HG03457 (cell line): ENCODE results near the gene SPRR2G.
"Not testable (repeated sequence)": the region's sequence is repeated elsewhere in the genome, so short reads cannot be mapped to it uniquely, and the experiment has no call there.

Experiments used
- ATAC-seq: cut with Tn5 transposase; IDR thresholded peaks from one replicate; pipeline ENCODE4 v1.9.1; 2021; ENCODE audit warnings: moderate number of reproducible peaks; ENCODE audit not compliant: unreplicated experiment

The SPRR2G gene

DNA sequence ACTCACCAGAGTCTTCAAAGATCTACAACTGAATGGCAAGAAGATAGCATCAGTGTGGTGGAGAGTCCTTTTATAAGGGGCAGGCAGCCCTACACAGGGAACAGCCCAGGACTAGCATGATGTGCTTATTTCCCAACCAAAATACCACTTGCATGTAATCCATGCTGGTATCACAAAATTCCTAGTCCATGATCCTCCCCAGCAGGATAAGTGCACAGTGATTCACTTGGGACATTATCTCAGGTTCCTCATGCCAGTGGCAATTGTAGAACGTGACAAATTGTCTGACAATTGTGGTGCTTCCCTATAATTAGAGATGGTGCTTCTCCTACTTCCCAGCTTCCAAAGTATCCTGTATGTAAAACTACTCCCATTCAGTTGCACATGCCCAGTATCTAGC is at the start of gene SPRR2G:
Gene SPRR2G (minus strand): TSS at position 45 of the 400 bp plus-strand sequence. CDS start 780 bp downstream, outside the sequence.
- ATAC-seq: no peak

DNA sequence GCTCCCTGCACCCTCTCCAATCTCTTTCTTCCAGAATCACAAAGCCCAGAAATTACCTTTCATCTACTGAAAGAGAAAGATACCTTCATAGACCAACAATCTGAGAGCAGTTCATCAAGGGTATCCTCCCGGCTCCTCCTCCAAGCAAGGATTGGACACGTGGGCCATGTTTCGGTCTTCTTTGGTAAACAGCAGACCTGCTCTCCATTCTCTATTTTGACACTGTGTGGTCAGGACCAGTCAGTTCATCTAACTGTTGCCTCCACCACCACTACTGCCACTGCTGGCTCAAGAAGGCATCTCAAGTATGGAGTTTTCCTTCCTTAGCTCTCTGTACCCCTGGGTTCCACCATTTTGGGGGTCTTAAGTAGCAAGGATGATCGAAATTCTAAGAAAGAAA is 44.5 kb upstream of the SPRR2G start:
- no peak for ATAC-seq

- ATAC-seq: no peak
Measured at GRCh38 chr1:153194331-153195050, 43.8 kb upstream of the SPRR2G start.

GRCh38 chr1:153192697-153193096 is 42.0 kb upstream of the SPRR2G start:
- ATAC-seq: no peak

DNA sequence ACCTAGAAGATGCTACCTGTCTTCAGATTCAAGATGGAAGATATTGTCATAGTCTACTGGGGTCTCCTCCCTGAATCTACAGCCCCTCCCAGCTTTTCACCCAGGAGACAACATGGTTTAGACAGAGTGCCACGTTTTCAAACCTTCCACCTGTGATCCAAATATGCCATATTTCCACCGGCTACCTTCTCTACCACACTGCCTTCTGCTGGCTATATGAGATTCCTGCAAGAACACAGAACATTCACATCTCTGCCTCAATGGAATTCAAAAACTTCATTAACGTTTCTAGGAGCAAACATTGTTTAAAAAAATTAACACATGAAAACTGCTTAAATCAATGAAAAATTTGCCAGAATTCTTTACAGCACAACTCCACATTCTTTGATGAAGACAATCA is 39.7 kb upstream of the SPRR2G start:
- ATAC-seq: no peak

DNA sequence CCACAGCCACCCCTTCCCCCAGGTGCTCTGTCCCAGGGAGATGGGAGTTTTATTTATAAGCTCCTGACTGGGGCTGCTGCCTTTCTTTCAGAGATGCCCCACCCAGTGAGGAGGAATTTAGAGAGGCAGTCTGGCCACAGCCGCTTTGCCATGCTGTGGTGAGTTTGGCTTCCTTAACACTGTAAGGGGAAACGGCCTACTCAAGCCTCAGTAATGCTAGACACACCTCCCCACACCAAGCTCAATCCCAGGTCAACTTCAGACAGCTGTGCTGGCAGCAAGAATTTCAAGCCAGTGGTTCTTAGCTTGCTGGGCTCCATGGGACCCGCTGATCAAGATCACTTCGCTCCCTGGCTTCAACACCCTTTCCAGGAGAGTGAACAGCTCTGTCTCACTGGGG is 37.6 kb upstream of the SPRR2G start:
- ATAC-seq: not testable (repeated sequence)

- no peak for ATAC-seq
Measured at GRCh38 chr1:153180556-153180955, 29.9 kb upstream of the SPRR2G start.

DNA sequence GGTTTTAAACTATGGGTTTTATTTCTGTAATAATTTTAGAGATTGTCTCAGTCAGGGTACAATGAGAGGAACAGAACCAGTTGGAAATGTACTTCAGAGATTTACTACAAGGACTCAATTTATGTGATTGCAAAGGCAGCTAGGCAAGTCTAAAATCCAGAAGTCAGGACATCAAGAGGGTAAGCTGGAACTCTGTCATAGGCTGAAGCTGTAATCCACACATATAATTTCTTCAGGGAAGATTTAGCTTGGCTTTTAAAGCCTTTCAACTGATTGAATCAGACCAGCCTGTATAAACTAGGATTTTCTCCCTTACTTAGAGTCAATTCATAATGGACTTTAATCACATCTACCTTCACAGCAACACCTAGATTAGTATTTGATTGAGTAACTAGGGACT is 28.2 kb upstream of the SPRR2G start:
- no peak for ATAC-seq

DNA sequence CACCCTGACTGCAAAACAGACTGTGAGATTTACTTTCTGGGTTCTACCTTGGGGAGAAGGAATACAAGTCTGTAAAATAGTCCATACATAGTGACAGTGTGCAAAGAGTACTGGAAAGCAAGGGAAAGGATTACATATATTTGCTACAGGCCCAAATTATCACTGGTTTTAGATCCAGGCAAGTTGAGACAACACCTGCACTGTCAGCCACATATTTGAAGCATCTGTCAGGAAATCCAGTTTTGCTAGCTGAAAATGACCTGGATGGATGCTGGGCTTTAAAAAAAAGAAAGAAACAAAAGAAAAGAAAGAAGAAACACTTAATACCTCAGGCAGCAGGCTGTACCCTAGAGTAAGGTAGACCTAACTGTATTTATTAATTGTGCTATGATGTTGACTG is 23.9 kb upstream of the SPRR2G start:
- ATAC-seq: no peak

DNA sequence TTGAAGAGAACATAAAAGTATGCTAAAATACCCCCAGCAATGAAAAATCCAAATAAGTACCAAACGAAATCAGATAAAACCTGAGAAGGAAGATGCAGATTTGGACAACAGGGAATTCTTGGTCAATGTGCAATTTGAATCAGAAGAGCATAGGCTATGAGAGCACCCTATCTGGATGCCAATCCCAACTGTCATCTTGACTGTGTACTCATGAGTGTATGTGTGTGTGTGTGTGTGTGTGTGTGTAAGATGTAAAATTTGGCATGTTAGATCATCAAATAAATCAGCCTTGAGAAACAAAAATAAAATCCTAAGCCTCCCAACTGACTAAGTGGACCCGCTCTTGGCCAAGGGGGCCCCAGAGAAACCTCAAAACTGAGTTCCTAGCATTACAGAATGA is 18.0 kb upstream of the SPRR2G start:
- no peak for ATAC-seq

DNA sequence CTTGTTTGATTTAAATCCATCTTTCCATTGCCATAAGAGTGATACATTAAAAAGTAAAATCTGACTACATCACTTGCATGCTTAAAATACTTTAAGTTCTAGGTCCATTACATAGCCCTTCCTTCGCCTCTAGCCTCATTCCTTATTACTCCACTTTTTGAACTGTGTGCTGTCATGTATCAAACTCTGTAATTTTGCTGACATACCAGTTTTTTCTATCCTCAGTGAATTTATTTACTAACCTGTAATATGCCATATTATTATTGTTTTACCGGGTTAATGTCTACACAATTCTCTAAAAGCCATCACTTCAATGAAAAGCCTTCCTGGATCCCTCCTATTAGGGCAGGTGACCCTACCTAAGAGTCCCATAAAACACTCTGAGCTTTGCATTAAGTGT is 4.9 kb upstream of the SPRR2G start:
- no peak for ATAC-seq

DNA sequence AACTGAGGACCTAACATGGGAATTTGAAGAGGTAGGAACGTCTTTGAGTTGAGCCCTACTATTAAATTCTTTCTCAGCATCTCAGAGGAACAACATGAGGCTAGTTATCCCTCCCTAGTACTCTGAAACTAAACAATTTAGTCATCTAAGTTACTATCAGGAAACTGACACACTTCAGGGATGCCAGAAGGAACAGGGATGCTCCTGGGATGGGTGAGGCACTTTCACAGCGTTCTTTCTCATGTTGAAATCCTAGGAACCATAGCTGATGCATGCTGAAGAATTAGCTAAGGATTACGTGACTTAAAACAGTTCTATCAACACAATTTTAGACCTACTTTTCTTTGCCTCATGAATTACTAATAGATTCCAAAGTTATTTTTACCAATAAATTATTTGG is 1.8 kb upstream of the SPRR2G start:
- ATAC-seq: no peak

GRCh38 chr1:153141377-153141776 is 9.3 kb downstream of the SPRR2G start:
- ATAC-seq: no peak

DNA sequence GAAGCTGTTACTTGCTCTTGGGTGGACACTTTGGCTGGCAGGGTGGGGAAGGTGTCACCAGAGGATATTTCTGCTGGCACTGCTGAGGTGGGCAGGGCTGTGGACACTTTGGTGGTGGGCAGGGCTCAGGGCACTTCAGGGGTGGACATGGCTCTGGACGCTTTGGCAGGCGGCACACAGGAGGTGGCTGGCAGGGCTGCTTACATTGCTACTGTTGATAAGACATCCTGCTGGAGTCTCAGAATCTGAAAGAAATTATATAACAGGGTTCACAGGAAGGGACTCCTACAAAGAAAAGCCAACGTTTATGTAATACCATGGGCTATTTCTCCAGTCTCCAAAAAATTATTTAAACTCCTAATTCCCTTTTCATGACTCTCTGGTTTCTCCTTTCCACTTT is 10.2 kb downstream of the SPRR2G start:
- ATAC-seq: no peak

GRCh38 chr1:153133743-153134142 is 16.9 kb downstream of the SPRR2G start:
- ATAC-seq: no peak

DNA sequence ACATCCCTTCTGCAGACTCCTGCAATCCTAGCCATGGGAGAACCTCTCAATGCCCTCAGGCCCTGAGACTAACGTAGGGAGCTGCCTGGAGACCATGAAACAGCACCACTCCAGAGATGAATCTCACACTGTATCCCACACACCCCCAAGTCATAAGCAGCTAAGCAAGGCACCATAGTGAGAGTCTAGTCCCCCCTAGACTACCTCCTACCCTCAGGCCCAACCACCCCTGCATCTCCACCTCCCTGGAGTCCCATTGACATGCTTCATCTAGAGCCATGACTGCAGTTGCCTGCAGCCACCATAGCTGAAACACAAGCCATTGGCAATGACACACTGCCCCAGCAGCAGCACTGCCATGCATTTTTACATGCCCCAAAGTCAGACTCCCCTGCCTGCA is 17.4 kb downstream of the SPRR2G start:
- ATAC-seq: no peak

DNA sequence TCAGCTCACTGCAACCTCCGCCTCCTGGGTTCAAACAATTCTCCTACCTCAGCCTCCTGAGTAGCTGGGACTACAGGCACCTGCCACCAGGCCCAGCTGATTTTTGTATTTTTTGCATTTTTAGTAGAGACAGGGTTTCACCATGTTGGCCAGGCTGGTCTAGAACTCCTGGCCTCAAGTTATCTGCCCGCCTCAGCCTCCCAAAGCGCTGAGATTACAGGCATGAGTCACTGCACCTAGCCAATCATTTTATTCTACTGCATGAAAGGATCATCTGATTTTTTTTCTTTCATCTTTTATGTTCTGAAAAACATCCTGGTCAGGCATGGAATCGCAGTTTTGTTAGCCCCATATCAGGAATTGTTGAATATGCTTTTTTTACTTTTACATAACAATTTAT is 22.0 kb downstream of the SPRR2G start:
- not testable (repeated sequence) for ATAC-seq

DNA sequence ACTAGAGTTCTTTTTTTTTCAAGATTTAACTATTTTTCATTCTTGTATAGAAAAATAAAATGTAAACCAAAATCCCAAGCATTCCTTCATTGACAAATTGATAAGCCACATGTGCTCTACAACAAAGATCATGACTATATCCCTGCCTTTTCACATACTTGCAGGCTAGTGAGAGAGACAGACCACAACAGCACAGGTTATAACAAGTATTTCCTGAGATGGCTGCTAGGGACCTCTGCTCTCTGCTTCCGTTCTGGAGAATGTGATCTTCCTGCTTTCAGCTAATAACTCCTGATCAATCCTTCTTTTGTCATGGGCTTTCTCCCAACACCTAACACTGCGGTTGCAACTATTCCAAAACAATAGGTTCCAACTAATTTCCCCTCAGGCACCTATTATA is 23.4 kb downstream of the SPRR2G start:
- ATAC-seq: no peak

DNA sequence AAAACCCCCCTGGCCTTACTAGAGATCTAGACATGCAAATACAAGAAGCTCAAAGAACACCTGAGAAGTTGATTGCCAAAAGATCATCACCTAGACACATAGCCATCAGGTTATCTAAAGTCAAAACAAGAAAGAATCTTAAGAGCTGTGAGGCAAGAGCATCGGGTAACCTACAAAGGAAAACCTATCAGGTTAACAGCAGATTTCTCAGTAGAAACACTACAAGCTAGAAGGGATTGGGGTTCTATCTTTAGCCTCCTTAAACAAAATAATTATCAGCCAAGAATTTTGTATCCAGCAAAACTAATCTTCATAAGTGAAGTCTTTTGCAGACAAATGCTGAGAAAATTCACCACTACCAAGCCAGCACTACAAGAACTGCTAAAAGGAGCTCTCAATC is 25.2 kb downstream of the SPRR2G start:
- ATAC-seq: no peak

DNA sequence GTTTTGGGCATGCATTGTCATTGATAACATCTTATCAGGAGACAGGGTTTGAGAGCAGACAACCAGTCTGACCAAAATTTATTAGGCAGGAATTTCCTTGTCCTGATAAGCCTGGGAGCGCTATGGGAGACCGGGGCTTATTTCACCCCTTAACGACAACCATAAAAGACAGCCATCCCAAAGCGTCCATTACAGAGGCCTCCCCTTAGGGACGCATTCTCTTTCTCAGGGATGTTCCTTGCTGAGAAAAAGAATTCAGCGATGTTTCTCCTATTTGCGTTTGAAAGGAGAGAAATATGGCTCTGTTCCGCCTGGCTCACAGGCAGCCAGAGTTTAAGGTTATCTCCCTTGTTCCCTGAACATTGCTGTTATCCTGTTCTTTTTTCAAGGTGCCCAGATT is 26.9 kb downstream of the SPRR2G start:
- not testable (repeated sequence) for ATAC-seq

- no peak for ATAC-seq
Measured at GRCh38 chr1:153122831-153123421, 27.8 kb downstream of the SPRR2G start.

DNA sequence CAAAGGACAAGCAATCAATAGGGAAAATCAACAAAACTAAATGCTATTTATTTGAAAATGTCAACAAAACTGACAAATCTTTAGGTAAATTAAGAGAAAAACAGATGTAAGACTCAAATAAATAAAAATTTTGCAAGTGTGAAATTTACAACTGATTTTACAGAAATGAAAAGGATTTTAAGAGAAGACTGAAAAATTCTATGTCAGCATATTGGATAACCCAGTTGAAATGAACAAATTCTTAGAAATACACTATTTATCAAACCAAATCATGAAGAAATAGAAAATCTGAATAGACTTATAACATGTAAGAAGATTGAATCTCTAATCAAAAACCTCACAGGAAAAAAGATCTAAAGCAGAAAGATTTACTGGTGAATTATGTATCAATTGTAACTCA is 29.7 kb downstream of the SPRR2G start:
- no peak for ATAC-seq

- no peak for ATAC-seq
Measured at GRCh38 chr1:153119491-153119971, 31.2 kb downstream of the SPRR2G start.
